ENCODE results near the gene NPL.
A peak's percentile ranks its signal among the peaks of the same experiment; 100 is the strongest.

The NPL gene, protein sequence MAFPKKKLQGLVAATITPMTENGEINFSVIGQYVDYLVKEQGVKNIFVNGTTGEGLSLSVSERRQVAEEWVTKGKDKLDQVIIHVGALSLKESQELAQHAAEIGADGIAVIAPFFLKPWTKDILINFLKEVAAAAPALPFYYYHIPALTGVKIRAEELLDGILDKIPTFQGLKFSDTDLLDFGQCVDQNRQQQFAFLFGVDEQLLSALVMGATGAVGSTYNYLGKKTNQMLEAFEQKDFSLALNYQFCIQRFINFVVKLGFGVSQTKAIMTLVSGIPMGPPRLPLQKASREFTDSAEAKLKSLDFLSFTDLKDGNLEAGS

GRCh38 chr1:182789138-182790076, at the start of gene NPL:
Gene NPL, plus strand, starts transcription at chr1:182789773. Its CDS starts 4,599 bp downstream, at chr1:182794372.
- DNase-seq (ENCODE audit: low read depth), result peak; percentile 69

DNA sequence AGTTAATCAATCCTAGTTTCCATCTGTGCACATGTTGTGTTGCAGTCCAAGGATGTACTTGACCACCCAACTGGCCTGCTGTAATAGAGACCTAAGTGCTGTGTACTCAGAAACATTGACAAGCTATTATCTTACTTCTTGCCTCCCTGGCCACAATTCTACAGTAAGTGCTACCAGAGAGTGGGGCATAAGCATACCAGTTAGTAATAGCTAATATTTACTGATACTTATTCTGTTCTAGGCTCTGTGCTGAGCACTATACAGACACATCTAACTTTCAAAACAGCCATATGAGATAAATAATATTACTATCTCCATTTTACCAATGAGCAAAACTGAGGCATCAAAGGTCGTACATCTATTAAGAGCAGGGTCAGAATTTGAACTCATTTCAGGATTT, 49.5 kb upstream of the NPL start:
- no peak for DNase-seq (ENCODE audit: low read depth)

- DNase-seq (ENCODE audit: low read depth), result no peak
Measured at GRCh38 chr1:182742780-182743179, 46.8 kb upstream of the NPL start.

DNA sequence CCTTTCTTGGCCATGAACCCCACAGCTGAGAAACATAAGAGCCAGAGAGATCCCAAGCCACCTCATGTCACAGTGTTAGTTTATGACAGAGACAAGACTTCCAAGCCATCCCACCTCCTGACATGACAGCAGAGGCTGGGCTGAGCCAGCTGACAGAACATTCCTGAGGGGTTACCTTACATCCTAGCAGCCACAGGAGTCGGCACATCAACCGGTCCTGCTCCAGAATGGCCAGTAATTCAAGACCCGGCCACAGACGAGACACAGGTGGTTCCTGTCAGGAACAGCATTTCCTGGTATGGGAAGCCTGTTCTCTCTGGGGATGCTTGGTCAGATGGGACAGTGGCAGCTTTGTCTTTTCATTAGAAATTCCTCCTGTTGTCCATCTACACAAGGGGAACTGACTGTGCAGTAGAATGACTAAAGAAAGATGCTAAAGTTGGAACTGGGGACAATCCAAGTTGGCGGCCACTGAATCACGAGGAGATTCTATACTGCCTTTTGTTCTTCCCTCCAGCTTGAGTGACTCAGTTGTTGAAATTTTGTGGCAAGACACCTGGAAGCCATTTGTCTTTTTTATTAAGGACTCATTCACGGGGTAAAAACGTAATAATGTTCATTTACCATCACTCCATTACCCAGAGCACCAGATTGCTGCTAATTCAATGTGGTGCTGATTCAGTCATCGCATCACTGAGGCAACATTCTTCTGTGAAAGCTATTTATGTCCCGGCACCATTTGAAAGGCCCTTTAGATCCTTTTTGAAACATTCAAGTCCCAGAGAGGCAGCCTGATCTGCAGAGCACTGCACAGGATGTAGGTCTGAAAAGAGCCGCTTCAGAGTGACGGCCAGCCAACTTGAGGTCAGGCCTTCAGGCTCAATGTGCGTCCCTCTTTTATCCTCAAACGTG, 37.2 kb upstream of the NPL start:
- no peak for DNase-seq (ENCODE audit: low read depth)

- DNase-seq (ENCODE audit: low read depth), result no peak
Measured at GRCh38 chr1:182754087-182754486, 35.5 kb upstream of the NPL start.

GRCh38 chr1:182754543-182755314, 34.8 kb upstream of the NPL start:
- no peak for DNase-seq (ENCODE audit: low read depth)

- no peak for DNase-seq (ENCODE audit: low read depth)
Measured at GRCh38 chr1:182755632-182756031, 33.9 kb upstream of the NPL start.

DNA sequence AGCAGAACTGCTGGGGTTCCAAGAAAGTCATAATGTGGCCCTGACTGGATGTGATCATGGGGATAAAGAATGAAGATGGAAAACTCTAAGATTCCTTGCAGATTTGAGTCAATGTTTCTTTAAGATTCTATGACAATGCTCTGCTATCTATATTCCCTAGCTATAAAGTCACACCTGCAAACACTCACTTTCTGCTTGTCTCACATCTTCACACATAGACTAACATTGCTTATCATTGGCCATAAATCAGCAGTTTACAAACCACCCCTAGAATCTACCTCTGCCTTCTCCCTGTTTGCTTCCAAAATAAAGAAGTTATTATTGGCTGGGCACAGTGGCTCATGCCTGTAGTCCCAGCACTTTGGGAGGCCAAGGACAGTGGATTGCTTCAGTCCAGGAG, 33.1 kb upstream of the NPL start:
- DNase-seq (ENCODE audit: low read depth), result no peak

GRCh38 chr1:182761396-182762395, 27.9 kb upstream of the NPL start:
- DNase-seq (ENCODE audit: low read depth), result no peak

DNA sequence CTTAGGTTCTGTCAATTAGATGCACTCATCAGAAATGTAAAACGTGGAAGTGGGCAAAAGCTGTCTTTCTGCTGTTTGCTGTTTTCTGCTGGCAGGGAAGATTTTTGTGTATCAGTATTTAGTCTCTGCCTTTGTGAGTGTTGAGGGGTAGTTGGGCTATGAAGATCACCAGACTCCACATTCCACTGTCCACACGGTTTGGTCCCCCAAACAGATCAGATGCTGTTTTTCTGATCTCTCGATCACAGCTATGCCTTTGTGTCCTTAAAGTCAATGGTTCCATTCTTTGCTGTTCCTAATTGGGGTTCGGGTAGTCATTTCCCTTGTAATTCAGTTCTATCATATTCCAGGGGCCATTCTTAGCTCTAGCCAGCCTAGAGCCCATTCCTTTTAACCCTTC, 27.0 kb upstream of the NPL start:
- no peak for DNase-seq (ENCODE audit: low read depth)

DNA sequence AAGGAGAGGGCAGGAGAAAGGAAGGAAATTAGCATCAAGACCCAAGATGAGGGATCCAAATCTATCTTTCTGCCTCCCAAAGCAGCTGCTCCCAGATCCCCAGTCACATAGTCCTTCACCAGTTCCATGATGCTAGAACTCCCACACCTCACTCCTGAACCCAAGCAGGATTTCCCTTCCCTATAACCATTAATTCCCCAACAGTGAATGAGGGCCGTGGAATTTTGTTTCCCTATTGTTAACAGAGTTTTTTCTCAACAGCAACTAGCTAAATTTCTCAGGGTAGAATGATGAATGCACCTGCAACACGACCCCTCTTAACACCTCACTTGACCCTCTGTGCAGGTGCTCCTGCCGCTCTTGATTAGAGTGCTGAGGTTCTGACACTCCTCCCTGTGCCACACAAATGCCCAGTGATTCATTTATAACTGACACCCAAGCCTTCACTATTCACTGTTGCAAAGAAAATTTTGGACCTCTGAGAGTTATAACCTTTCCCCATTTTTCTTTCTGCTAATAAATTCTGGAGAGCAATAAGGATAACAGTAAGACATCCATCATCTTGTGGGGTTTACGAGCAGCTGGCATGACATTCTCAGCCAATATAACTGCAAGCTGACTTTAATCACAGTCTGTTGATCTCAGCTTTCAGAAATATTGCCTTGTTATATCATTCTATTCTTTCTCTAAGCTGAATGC, 25.4 kb upstream of the NPL start:
- DNase-seq (ENCODE audit: low read depth), result no peak

GRCh38 chr1:182765391-182765790, 24.2 kb upstream of the NPL start:
- DNase-seq (ENCODE audit: low read depth), result no peak

DNA sequence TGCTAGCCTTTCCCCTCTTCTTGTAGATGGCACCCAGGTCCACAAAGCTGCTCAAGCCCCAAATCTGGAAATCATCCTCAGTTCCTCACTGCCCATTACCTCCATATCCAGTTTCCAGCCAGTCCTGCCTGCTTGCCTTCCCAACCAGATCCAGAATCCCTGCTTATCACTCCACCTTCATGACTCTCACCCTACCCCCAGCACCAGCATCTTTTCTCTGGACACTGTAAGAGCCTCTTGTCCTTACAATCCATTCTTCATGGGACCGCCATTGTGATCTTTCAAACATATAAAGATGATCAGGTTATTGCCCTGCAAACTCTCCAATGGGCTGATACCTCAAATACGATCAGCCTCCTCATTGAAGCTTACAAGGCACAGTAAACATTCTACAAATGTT, 23.5 kb upstream of the NPL start:
- no peak for DNase-seq (ENCODE audit: low read depth)

DNA sequence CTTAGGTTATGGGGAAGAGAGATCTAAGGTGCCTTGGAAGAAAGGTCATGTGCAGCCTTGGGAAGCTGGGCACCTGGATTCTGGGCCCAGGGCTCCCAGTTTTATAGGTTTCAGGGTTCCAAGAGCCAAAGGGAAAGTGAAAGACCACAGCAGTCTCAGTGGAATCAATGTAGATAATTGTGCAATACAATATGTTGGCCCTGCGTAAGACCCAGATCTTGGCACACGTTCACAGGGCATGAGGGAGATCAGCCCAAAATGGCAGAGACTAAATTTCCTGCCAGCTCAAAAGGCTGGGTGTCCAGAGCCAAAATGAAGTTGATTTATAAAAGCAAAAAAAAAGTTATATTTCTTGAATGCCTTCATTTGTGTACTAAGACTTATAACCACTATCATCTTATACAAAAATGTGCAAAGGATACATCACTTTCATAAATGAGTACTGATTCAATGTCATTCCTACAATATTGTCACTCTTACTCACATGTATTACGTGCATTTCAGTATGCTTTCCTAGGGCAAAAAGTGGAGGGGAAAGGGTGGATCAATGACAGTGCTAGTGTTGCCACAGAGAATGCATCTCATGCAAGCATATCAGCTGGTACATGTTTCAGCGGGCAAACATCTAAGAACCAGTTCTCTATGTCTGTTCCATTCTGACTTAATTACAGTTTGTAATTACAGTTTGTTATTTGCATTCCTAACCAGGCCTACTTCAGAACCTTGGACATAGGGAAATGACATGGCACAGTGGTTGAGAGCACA, 22.5 kb upstream of the NPL start:
- no peak for DNase-seq (ENCODE audit: low read depth)

DNA sequence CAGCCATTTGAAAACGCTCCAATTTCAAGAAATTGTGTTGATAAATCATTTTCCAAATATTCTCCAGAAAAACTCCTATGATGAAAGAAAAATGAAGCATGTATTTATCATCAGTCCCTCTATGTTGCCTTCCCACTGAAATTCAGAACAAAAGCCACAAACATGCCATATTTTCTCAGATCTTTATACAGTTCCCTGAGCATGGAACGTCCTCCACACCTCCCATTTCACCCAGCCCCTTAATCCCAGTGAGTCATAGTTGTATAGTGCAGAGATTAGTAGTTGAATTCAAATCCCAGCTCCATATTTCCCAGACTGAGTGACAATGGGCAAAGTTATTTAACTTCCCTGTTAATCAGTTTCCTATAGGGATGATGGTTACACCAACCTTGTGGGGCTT, 20.6 kb upstream of the NPL start:
- DNase-seq (ENCODE audit: low read depth), result no peak

DNA sequence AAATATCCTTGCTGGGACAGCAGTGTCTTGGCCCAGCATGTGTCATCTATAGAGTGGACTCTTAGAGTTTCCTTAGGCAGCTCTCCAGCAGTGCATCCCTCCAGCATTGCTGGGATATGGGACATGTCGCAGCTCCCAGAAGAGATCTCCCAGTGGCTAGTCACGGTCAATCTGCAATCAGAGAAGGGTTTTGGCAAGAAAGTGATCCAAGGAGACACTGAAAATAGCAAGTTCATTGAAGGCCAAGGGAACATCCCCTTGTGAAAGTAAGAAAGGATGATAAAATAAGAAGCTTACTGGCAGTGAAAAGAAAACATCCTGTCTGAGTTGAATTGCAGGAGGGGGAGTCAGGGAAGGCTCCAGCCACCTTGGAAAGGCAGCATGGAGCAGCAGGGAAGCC, 19.3 kb upstream of the NPL start:
- no peak for DNase-seq (ENCODE audit: low read depth)

GRCh38 chr1:182771187-182771984, 18.2 kb upstream of the NPL start:
- DNase-seq (ENCODE audit: low read depth), result no peak

DNA sequence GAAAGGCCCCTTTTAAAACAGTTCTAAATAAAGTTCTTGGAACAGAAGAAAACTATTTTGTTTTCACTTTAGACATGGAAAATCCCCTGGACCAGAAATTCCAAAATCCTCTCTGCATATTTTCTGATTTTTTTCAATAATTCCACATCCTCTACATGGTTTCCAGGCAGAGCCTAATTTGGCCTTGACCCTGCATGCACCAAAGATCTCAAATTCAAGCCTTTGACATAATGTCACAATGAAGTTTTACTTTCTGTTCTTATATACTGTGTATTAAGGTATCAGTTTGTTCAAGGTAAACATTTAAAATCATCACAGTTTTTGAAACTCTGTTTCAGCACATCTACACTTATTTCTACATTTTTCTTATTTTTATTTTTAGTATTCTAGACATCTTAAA, 12.2 kb upstream of the NPL start:
- no peak for DNase-seq (ENCODE audit: low read depth)

Data from stimulated activated CD8-positive, alpha-beta memory T cell treated with anti-CD3 and anti-CD28 coated beads, Interleukin-15, amount 100 ng/mL, for 24 hours (primary cell).